COLO829 (cell line): ENCODE data around the gene RFNG.

Source experiments
- DNase-seq: peaks from one replicate; pipeline ENCODE4 v3.0.0; 2012; ENCODE audit warnings: low spot score

The RFNG gene

GRCh38 chr17:82089723-82090548 is 38.3 kb upstream of the RFNG start:
- DNase-seq, result no peak

GRCh38 chr17:82088838-82089722 is 37.5 kb upstream of the RFNG start:
- DNase-seq, result no peak

GRCh38 chr17:82087961-82088837 is 36.6 kb upstream of the RFNG start:
- DNase-seq, result no peak

GRCh38 chr17:82086941-82087906 is 35.6 kb upstream of the RFNG start:
- DNase-seq, result no peak

GRCh38 chr17:82085931-82086764 is 34.5 kb upstream of the RFNG start:
- DNase-seq, result no peak

- no peak for DNase-seq
These were observed 33.6 kb upstream of the RFNG start for GRCh38 chr17:82085031-82085861.

- DNase-seq, result no peak
These were observed 32.9 kb upstream of the RFNG start for GRCh38 chr17:82084373-82085030.

GRCh38 chr17:82083533-82084359 is 32.1 kb upstream of the RFNG start:
- no peak for DNase-seq

GRCh38 chr17:82083009-82083408 is 31.4 kb upstream of the RFNG start:
- no peak for DNase-seq

- no peak for DNase-seq
These were observed 30.8 kb upstream of the RFNG start for GRCh38 chr17:82082456-82082855.

- no peak for DNase-seq
These were observed 30.4 kb upstream of the RFNG start for GRCh38 chr17:82081966-82082365.

- DNase-seq, result no peak
These were observed 29.9 kb upstream of the RFNG start for GRCh38 chr17:82081546-82081945.

- no peak for DNase-seq
These were observed 29.3 kb upstream of the RFNG start for GRCh38 chr17:82080789-82081464.

GRCh38 chr17:82080048-82080788 is 28.6 kb upstream of the RFNG start:
- no peak for DNase-seq

GRCh38 chr17:82079001-82079677 is 27.5 kb upstream of the RFNG start:
- no peak for DNase-seq

- DNase-seq, result no peak
These were observed 26.8 kb upstream of the RFNG start for GRCh38 chr17:82078433-82078832.
